ENCODE measurements around the gene AP2M1. TPM values are rescaled to one million over a fixed set of nuclear protein-coding genes. Genes with fewer than 3 reads are reported as not detected.

Gene AP2M1
- total RNA-seq, 1 experiment from 2014 or later, result 194 TPM

Other genes starting within 250 kb of the AP2M1 start
- 11.2 and 15.0 TPM in 2 replicates for gene ABCC5, start 157.0 kb upstream of the AP2M1 start, total RNA-seq (2014; rRNA removed; shearing (Covaris generic))
- gene HTR3D, start 143.1 kb upstream of the AP2M1 start, total RNA-seq (2014; rRNA removed; shearing (Covaris generic)), result not detected in 2 replicates
- gene HTR3C, start 121.8 kb upstream of the AP2M1 start, total RNA-seq (2014; rRNA removed; shearing (Covaris generic)), result not detected in 2 replicates
- gene HTR3E, start 77.8 kb upstream of the AP2M1 start, total RNA-seq (2014; rRNA removed; shearing (Covaris generic)), result 6.5 and 8.0 TPM in 2 replicates
- gene EIF2B5, start 39.5 kb upstream of the AP2M1 start, total RNA-seq (2014; rRNA removed; shearing (Covaris generic)), result 42.6 and 43.0 TPM in 2 replicates
- 38.5 and 43.7 TPM in 2 replicates for gene DVL3, start 19.5 kb upstream of the AP2M1 start, total RNA-seq (2014; rRNA removed; shearing (Covaris generic))
- gene ABCF3, start 11.3 kb downstream of the AP2M1 start, total RNA-seq (2014; rRNA removed; shearing (Covaris generic)), result 29.4 and 32.6 TPM in 2 replicates
- gene VWA5B2, start 54.7 kb downstream of the AP2M1 start, total RNA-seq (2014; rRNA removed; shearing (Covaris generic)), result 0.51 and 1.0 TPM in 2 replicates
- gene ALG3, start 74.1 kb downstream of the AP2M1 start, total RNA-seq (2014; rRNA removed; shearing (Covaris generic)), result 37.0 and 38.2 TPM in 2 replicates
- gene EEF1AKMT4, start 74.8 kb downstream of the AP2M1 start, total RNA-seq (2014; rRNA removed; shearing (Covaris generic)), result 5.4 and 5.5 TPM in 2 replicates
- 4.0 and 6.0 TPM in 2 replicates for gene CAMK2N2, start 86.7 kb downstream of the AP2M1 start, total RNA-seq (2014; rRNA removed; shearing (Covaris generic))
- gene ECE2, start 101.2 kb downstream of the AP2M1 start, total RNA-seq (2014; rRNA removed; shearing (Covaris generic)), result 0.08 TPM in 1 of 2 replicates, not detected in the other
- 302 TPM in 2 replicates for gene PSMD2, start 124.4 kb downstream of the AP2M1 start, total RNA-seq (2014; rRNA removed; shearing (Covaris generic))
- gene EIF4G1, start 139.8 kb downstream of the AP2M1 start, total RNA-seq (2014; rRNA removed; shearing (Covaris generic)), result 304 and 312 TPM in 2 replicates
- gene FAM131A, start 162.7 kb downstream of the AP2M1 start, total RNA-seq (2014; rRNA removed; shearing (Covaris generic)), result 4.8 and 5.9 TPM in 2 replicates
- gene CLCN2, start 186.8 kb downstream of the AP2M1 start, total RNA-seq (2014; rRNA removed; shearing (Covaris generic)), result 4.1 and 5.5 TPM in 2 replicates
- gene POLR2H, start 186.9 kb downstream of the AP2M1 start, total RNA-seq (2014; rRNA removed; shearing (Covaris generic)), result 86.8 and 91.6 TPM in 2 replicates
- 0.61 and 1.2 TPM in 2 replicates for gene THPO, start 203.4 kb downstream of the AP2M1 start, total RNA-seq (2014; rRNA removed; shearing (Covaris generic))
- 8.2 and 9.0 TPM in 2 replicates for gene CHRD, start 205.2 kb downstream of the AP2M1 start, total RNA-seq (2014; rRNA removed; shearing (Covaris generic))